MCF 10A (cell line): Measurements from ENCODE around the gene OR7D2. TPM values are rescaled to one million over a fixed set of nuclear protein-coding genes. Genes with fewer than 3 reads are reported as not detected.

Experiments
- BruUV-seq: library from RNA; stranded (reverse); fragments of 400-500 nt; replicated peaks from 2 replicates; lab custom pipeline; 2021; lab: Mats Ljungman, UMichigan
- CTCF ChIA-PET: fragments of 300-600 bp; sonication (Branson Sonifier 250); formaldehyde crosslinking; extraction: SDS; loops from one replicate; lab custom pipeline; 2021; ENCODE audit warnings: antibody characterized with exemption, inconsistent platforms; lab: Yijun Ruan, JAX
- POLR2A ChIA-PET: fragments of 300-600, 350-650 bp; sonication (Branson Sonifier 250); formaldehyde crosslinking; extraction: SDS; loops from one replicate; lab custom pipeline; 2020; ENCODE audit warnings: antibody characterized with exemption, inconsistent platforms; lab: Yijun Ruan, JAX
- DNase-seq: peaks from one replicate; pipeline ENCODE4 v3.0.0-alpha.2; 2018; ENCODE audit not compliant: unreplicated experiment
- H3K27ac Mint-ChIP-seq: one replicate; pipeline ENCODE4 v1.8.0; 2022; ENCODE audit warnings: mild to moderate bottlenecking, low read depth, mixed read lengths; ENCODE audit not compliant: unreplicated experiment
- H3K27me3 Mint-ChIP-seq: one replicate; pipeline ENCODE4 v1.8.0; 2022; ENCODE audit warnings: mixed read lengths; ENCODE audit not compliant: insufficient read depth, unreplicated experiment
- H3K36me3 Mint-ChIP-seq: one replicate; pipeline ENCODE4 v1.8.0; 2022; ENCODE audit warnings: mild to moderate bottlenecking, moderate library complexity, mixed read lengths; ENCODE audit not compliant: insufficient read depth, unreplicated experiment
- H3K4me1 Mint-ChIP-seq: one replicate; pipeline ENCODE4 v1.8.0; 2022; ENCODE audit warnings: mixed read lengths; ENCODE audit not compliant: insufficient read depth, unreplicated experiment
- H3K4me3 Mint-ChIP-seq: one replicate; pipeline ENCODE4 v1.8.0; 2022; ENCODE audit warnings: mild to moderate bottlenecking, moderate library complexity, mixed read lengths; ENCODE audit not compliant: unreplicated experiment
- H3K9me3 Mint-ChIP-seq: one replicate; pipeline ENCODE4 v1.8.0; 2022; ENCODE audit warnings: mixed read lengths; ENCODE audit not compliant: unreplicated experiment
- intact Hi-C: fragments of 100-400 bp; cut with micrococcal nuclease; formaldehyde crosslinking; loops from 2 replicates; pipeline ENCODE4 v1.14.1; 2022
- total RNA-seq: library from RNA; stranded (reverse); gene quantifications from 2 replicates; pipeline ENCODE4 v1.2.3, GENCODE V29; 2022
- TF ChIP-seq, protein P1 (sequence below): fragments of 200-600 bp; IDR thresholded peaks from one replicate; pipeline ENCODE4 v1.8.0; 2022; ENCODE audit warnings: antibody characterized with exemption, mild to moderate bottlenecking; ENCODE audit not compliant: unreplicated experiment

The OR7D2 gene
- total RNA-seq, 1 experiment from 2014 or later = not detected

DNA sequence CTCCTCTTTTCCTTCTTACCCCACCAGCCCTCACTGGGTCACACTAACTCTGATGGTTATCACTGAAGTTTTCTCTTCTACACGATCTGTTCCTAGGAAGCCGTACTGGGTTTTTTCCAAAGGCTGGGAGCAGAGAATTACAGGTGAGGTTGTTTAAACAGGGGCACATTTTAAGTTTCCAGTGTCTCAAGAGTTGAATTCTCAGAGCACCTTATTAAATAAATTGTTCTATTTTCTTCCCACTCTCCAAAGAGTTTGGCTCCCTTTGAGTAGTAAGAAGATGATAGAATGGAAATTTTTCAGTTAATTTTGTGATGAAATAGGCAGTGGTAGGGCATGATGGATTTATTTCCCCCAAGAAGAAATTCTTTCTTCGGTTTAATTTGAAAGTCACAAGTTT lies 40.7 kb downstream of the OR7D2 start, which contains the start of gene OR7D4:
Gene OR7D4 (minus strand): TSS at position 101 of the 400 bp plus-strand sequence. CDS start 4,752 bp downstream, outside the sequence.
- no peaks in the 10 kb centered on the region for H3K36me3 Mint-ChIP-seq
- intact Hi-C loops = no loop called here
- DNase-seq = no peak
- TF ChIP-seq, protein P1, sequence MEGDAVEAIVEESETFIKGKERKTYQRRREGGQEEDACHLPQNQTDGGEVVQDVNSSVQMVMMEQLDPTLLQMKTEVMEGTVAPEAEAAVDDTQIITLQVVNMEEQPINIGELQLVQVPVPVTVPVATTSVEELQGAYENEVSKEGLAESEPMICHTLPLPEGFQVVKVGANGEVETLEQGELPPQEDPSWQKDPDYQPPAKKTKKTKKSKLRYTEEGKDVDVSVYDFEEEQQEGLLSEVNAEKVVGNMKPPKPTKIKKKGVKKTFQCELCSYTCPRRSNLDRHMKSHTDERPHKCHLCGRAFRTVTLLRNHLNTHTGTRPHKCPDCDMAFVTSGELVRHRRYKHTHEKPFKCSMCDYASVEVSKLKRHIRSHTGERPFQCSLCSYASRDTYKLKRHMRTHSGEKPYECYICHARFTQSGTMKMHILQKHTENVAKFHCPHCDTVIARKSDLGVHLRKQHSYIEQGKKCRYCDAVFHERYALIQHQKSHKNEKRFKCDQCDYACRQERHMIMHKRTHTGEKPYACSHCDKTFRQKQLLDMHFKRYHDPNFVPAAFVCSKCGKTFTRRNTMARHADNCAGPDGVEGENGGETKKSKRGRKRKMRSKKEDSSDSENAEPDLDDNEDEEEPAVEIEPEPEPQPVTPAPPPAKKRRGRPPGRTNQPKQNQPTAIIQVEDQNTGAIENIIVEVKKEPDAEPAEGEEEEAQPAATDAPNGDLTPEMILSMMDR = no peak
- H3K27me3 Mint-ChIP-seq = no peaks in the 10 kb centered on the region
- H3K4me1 Mint-ChIP-seq = no peaks in the 10 kb centered on the region
- H3K27ac Mint-ChIP-seq = no peak within 1 kb of the TSS
- no TSS peak for BruUV-seq
- ChIA-PET CTCF (no interaction called here), POLR2A (no interaction called here)
- no peak within 1 kb of the TSS for H3K4me3 Mint-ChIP-seq
- H3K9me3 Mint-ChIP-seq = peaks cover 30% of the 10 kb centered on the region

Other genes with a start within 250 kb of the OR7D2 start
- gene MUC16, start 168.6 kb upstream of the OR7D2 start, total RNA-seq = under 0.01 and 0.05 TPM in 2 replicates
- gene OR1M1, start 91.9 kb upstream of the OR7D2 start, total RNA-seq = not detected in 2 replicates
- gene OR7G2, start 71.5 kb upstream of the OR7D2 start, total RNA-seq = not detected in 2 replicates
- not detected in 2 replicates for gene OR7G1, start 63.2 kb upstream of the OR7D2 start, total RNA-seq
- not detected in 2 replicates for gene OR7G3, start 52.0 kb upstream of the OR7D2 start, total RNA-seq
- 33.9 and 36.6 TPM in 2 replicates for gene ZNF317, start 38.6 kb upstream of the OR7D2 start, total RNA-seq
- gene OR7D4, start 40.6 kb downstream of the OR7D2 start, total RNA-seq = not detected in 2 replicates
- gene OR7E24, start 72.0 kb downstream of the OR7D2 start, total RNA-seq = not detected in 2 replicates
- gene ZNF699, start 130.9 kb downstream of the OR7D2 start, total RNA-seq = 6.4 and 6.7 TPM in 2 replicates
- 10.7 and 13.1 TPM in 2 replicates for gene ZNF559, start 145.2 kb downstream of the OR7D2 start, total RNA-seq
- gene ZNF177, start 184.0 kb downstream of the OR7D2 start, total RNA-seq = 0.79 and 3.0 TPM in 2 replicates